Fibroblast of skin of abdomen (primary cell): ENCODE results near the gene C16orf89.

ENCODE experiments used
- DNase-seq: peaks from one replicate; pipeline ENCODE4 v3.0.0-alpha.2; 2013

The C16orf89 gene

GRCh38 chr16:5002699-5003143, 63.0 kb downstream of the C16orf89 start:
- no peak for DNase-seq

GRCh38 chr16:5001986-5002385, 63.8 kb downstream of the C16orf89 start:
- no peak for DNase-seq

- DNase-seq = no peak
Observed at GRCh38 chr16:5001571-5001970, 64.2 kb downstream of the C16orf89 start.

GRCh38 chr16:5000573-5001001, 65.2 kb downstream of the C16orf89 start:
- no peak for DNase-seq

GRCh38 chr16:4994719-4995434, 70.9 kb downstream of the C16orf89 start:
- no peak for DNase-seq
